Measurements from ENCODE around the gene SAFB.
"Not testable (repeated sequence)": the region's sequence is repeated elsewhere in the genome, so short reads cannot be mapped to it uniquely, and the experiment has no call there.

The SAFB gene

DNA sequence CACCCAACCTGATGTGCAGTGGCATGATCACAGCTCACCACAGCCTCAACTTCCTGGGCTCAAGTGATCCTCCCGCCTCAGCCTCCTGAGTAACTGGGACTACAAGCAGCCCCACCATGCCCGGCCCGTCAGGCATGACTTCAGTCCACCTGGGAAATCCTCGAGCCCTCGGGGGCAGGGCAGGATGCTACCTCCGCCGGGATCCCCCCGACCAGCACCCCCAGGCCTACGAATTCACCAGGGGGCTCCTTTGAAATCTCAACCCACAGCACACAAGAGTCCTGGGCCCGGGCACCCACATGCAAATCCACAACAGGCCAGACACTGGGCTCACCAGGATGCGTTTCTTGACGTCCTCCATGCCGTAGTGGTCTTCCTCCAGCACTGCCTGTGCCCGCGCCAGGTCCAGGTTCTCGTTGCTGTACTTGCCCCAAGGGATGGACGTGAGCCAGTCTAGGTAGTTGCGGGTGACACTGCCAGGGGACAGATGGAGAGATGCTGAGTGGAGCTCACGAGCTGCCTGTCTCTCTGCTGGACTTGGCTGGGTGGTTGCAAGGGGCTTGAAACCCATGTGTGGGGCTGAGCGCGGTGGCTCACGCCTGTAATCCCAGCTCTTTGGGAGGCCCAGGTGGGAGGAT lies 77.7 kb downstream of the SAFB start:
- DNase-seq: no peak

DNA sequence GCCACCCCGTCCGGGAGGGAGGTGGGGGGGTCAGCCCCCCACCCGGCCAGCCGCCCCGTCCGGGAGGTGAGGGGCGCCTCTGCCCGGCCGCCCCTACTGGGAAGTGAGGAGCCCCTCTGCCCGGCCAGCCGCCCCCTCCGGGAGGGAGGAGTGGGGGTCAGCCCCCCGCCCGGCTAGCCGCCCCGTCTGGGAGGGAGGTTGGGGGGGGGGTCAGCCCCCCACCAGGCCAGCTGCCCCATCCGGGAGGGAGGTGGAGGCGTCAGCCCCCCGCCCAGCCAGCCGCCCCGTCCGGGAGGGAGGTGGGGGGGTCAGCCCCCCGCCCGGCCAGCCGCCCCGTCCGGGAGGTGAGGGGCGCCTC lies 79.1 kb downstream of the SAFB start:
- not testable (repeated sequence) for DNase-seq

DNA sequence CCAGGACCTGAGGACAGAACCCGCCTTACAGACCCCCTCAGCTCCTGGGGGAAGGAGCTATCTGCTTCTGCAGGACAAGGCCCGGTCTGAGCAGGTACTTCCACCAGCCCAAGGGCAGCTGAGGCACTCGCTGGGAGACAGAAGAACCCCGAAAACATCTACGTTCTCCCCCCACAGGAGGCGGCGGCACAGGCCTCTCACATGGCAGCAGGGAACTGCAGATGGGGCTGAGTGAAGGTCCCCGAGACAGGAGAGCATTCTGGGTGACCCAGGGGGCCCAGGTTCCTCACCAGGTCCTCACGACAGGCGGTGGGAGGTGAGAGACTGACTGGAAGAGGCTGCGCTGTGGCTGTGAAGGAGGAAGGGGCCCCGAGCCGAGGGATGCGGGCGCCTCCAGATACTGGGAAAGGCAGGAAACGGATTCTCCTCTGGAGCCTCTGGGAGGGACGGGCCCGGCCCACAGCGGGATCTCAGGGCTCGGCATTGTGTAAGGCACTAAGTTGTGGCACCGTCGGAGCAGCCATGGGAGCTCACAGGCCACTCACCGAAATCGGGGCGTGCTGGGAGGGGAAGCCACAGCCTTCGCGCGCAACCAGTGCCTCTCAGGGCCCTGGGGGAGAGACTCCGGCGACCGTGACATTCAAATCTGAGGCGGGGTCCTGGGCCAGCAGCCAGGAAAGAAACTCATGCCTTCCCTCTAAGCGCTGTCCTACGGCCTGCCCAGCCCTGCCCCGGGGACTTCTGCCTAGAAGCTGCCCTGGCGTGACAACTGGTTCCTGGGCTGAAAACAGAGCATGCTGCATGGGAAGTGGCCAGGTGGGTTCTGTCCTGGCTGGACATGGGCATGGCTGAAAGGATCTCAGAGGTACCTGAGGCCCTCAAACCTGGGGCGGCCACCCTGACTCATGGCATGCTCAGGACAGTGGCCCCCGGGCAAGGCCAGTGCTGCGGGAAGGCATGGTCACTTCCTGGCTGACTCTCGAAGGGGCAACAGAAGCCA lies 81.2 kb downstream of the SAFB start:
- DNase-seq: no peak

DNA sequence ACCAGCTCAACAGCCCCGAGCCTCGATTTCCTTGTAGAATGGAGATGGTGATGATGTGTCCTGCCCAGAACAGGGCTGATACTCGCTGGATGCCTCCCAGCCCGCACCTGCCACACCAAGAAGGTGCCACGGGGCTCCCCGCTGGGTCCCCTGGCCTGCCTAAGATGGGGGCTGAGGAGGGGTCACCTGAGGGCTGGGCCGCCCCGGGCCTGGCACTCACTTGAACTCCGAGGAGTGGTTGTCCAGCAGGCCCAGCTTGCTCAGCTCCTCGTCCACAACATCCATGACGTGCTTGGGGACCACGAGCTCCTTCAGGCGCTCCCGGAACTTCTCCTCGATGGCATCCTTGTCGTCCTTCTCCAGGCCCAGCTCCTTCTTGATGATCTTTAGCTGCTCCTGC lies 82.7 kb downstream of the SAFB start:
- DNase-seq: no peak

DNA sequence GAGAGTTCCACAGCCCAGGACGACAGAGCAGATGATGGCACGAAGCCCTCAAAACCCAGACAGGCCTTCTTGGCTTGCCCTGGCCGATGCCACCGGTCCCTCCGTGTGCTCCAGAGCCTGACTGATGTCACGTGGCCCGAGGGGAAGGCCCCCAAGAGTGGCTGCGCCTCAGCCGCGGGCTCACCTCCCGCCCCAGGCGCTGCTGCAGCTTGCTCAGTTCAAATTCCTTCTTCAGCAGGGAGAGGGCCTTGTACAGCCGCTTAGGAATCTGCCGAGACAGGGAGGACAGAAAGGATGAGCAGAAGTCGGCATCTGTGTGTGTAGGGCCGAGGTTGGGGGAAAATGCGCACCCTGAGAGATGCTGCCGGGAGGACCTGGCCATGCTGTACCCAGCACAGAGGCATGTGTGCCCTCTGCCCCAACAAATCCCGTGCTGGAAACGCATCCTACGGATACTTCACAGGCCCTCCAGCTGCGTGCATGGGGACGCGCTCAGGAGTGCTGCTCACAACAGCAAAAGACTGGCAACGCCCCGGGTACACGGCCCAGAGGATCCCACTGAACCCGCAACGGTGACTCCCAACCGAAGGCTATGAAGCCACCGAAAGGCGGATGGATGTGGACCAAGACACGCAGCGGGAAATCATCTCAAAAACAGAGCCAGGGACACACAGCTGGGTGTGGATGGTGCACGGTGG lies 84.1 kb downstream of the SAFB start:
- no peak for DNase-seq

DNA sequence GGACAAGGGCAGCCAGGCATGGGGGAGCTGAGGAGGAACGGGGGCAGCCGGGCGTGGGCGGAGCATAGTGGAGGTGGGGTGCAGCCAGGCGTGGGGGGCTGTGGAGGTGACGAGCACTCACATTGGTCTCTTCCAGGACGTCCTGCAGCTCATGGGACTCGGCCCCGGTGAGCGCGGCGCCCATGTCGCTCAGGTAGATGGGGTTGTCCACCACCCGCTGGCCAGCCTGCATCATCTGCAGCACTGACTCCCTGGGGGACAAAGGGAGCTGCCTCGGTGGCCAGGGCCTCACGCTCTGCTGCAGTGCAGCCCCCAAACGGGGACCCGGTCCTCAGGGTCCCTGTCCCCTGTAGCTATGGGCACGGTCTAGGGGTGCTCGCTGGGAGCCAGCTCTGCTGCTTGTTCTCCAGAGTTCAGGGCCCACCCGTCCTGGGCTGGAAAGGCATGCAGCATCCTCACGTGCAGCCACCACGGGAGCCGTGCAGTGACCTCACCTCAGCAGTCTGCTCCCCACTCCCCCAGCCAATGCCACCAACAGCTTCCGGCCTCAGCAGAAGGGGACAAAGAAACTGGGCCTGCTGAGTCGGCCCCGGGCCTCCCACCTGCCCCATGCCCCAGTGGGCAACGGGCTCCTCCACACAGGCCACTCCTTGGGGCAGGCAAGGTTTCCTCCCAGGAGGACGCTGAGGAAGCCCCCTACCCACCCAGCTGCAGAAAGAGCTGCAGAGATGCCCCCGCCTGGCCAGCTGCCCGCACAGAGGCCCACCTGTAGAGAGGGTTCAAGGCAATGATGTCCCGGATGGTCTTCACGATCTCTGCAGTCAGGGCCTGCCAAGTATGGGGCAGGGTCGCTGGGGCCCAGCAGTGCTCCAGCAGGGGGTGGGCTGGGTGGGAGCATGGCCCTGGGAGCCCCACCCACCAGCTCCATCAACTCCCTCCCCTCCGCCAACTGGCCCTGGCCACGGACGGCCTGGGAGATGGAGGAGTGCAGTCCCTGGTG lies 85.0 kb downstream of the SAFB start:
- no peak for DNase-seq

DNA sequence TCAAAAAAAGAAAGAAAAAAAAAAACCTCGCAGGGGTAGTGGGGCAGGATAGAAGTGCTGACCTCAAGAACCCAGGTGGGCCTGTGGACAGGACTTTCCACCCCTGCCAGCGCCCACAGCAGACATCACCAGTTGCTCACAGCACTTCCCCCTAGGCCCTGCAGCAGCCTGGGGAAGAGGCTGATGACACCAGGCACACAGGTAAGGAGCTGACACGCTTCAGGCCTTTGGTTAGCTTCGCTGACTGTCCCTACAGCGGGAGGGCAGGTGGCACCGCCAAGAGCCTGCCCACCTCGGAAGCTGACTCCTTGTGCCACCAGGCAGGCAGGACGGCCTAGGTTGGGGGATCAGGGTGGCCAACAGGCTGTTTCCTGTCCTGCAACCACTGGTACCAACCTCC lies 88.1 kb downstream of the SAFB start:
- DNase-seq: no peak

DNA sequence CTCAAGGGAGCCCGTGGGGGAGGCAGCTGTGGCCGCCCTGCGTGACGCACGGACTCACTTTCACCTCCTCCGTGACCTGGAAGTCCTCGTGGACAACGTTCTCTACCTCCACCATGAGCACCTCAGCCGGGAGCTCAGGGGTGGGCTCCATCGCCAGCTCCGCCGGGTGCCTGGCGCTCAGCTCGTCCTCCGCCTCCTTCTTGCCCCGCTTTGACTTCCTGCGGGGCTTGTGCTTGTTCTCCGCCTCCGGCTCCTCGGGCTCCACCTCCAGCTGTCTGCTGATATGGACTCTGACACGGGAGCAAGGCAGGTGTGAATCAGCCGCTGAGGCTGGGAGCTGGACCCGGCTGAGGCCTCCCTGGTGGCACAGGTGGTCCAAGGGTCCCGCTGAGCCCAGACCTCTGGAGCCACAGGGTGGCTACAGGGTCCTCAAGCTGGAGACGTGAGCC lies 88.9 kb downstream of the SAFB start:
- no peak for DNase-seq

DNA sequence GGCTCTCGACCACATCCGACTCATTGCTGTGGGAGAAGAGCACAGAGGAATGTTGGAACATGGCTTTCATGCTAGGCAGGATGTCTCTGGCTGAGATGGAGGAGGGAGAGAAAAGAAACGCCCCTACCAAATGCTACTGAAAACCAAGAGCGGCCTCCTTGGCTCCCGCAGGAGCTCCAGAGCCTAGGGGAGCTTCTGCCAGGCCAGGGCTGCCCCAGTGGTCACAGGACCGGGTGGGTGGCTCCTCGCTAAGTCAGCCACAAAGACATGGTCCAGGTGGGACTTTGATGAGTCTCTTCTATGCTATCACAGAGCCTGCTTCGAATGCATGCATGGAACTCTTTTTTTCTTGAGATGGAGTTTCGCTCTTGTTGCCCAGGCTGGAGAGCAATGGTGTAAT lies 90.3 kb downstream of the SAFB start:
- no peak for DNase-seq

DNA sequence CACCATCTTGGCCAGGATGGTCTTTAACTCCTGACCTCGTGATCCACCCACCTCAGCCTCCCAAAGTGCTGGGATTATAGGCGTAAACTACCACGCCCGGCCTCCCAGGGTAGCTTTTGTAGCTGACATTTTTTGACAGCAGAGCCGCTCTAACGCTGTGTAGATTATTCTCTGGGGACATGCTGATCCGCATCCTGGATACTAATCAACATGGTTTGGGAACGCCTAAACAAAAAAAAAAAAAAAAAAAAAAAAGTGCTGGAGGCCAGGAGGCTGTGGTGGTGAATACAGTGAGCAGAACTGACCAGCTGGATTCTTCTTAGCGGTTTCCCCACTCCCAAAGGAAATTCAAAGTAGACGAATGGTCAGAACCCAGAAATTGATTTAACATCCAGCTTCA lies 91.9 kb downstream of the SAFB start:
- no peak for DNase-seq

DNA sequence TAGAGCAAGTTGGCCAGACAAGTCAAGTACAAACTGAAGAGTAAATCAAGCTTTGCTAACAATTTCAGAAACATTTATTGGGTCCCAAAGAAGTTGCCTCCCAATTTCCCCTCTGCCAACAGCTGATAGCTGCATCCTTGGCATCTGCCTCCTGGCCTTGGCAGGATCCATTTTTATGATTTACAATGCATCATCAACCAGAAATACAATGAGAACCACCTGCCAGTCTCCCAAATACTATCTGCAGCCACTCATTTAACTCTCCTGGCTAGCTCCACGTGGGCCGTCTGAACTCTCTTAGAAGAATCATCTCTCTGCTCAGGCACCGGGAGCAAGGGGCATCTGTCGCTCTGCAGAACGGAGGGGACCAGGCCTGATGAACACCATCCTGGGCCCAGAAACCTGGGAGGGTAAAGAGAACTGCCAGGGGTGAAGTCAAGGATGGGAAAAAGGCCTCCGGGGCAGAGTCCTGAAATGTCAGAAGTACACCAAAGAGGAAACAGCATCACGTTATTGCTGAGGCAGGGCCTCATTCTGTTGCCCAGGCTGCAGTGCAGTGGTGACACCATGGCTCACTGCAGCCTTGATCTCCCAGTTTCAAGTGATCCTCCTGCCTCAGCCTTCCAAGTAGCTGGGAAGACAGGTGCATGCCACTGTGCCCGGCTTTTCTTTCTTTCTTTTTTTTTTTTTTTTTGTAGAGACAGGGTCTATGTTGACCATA lies 94.5 kb downstream of the SAFB start:
- DNase-seq: no peak

Measured in SW 1271 (cell line).